ENCODE results near the gene TEN1. TPM values are rescaled to one million over a fixed set of nuclear protein-coding genes. Genes with fewer than 3 reads are reported as not detected.

TEN1 gene
- total and polyA plus RNA-seq, 2 of the 13 experiments (the other 11 are each of a cell fraction or from before 2014, with no cell fraction given), result 18.0 to 21.3 TPM

DNA sequence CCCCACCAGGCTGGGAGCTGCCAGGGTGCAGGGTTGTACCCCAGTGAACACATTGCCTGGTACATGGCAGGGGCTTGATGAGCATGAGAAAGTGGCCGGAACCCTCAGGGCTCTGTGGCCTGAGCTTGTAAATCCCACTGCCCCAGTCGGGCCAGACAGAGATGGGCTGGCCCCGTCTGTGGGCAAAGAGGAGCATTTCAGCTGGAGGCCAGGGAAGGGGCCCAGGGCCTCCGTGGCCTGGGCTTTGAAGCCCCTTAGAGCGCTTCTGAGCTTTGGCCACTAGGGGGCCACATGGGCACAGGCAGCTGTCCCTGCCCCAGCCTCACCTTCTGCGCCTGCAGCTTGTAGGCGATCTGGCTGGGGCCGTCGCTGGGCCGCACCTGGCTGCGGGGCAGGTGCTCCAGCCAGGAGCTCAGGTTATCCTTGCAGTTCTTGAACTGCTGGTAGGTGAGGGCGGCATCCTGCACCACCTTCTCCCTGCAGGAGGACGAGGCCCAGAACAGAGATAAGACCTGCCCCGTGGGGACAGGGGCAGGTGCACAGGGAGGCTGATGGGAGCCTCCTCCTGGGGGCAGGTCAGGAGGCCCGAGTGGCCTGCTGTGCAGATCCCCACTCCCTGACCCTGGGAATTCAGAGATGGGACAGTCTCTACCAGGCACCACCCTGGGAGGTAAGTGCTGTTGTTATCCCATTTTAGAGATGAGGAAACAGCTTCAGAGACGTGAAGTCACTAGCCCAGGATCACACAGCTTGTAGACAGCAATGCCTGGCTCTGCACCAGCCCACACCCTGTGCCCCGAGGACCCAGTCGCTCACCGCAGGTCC is 35.3 kb downstream of the TEN1 start (continued):
- TF ChIP-seq, protein P1, sequence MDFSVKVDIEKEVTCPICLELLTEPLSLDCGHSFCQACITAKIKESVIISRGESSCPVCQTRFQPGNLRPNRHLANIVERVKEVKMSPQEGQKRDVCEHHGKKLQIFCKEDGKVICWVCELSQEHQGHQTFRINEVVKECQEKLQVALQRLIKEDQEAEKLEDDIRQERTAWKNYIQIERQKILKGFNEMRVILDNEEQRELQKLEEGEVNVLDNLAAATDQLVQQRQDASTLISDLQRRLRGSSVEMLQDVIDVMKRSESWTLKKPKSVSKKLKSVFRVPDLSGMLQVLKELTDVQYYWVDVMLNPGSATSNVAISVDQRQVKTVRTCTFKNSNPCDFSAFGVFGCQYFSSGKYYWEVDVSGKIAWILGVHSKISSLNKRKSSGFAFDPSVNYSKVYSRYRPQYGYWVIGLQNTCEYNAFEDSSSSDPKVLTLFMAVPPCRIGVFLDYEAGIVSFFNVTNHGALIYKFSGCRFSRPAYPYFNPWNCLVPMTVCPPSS (IDR thresholded peaks at IDR 0.05), result no peak
- no peak for TF ChIP-seq CBX1 (IDR thresholded peaks at IDR 0.05; ENCODE audit: low read depth)
- TF ChIP-seq ZNF446 (CRISPR knock-in tag; IDR thresholded peaks at IDR 0.05), result no peak
- peak; percentile 86; the same call in 1 of the 2 replicates for TF ChIP-seq CAMTA2 (CRISPR knock-in tag; IDR thresholded peaks at IDR 0.05; ENCODE audit: borderline replicate concordance)
- TF ChIP-seq YEATS4 (CRISPR knock-in tag; IDR thresholded peaks at IDR 0.05; ENCODE audit: borderline replicate concordance), result no peak
- no peak for TF ChIP-seq ZNF841 (CRISPR knock-in tag; IDR thresholded peaks at IDR 0.05; ENCODE audit: borderline replicate concordance)
- TF ChIP-seq MAX (IDR thresholded peaks at IDR 0.05), result peak; percentile 59; the same call in 1 of the 2 replicates
- TF ChIP-seq, protein P2, sequence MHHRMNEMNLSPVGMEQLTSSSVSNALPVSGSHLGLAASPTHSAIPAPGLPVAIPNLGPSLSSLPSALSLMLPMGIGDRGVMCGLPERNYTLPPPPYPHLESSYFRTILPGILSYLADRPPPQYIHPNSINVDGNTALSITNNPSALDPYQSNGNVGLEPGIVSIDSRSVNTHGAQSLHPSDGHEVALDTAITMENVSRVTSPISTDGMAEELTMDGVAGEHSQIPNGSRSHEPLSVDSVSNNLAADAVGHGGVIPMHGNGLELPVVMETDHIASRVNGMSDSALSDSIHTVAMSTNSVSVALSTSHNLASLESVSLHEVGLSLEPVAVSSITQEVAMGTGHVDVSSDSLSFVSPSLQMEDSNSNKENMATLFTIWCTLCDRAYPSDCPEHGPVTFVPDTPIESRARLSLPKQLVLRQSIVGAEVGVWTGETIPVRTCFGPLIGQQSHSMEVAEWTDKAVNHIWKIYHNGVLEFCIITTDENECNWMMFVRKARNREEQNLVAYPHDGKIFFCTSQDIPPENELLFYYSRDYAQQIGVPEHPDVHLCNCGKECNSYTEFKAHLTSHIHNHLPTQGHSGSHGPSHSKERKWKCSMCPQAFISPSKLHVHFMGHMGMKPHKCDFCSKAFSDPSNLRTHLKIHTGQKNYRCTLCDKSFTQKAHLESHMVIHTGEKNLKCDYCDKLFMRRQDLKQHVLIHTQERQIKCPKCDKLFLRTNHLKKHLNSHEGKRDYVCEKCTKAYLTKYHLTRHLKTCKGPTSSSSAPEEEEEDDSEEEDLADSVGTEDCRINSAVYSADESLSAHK (CRISPR knock-in tag; IDR thresholded peaks at IDR 0.05; ENCODE audit: borderline replicate concordance), result 0 out of 2 replicates have a peak, but pooled peaks have one; percentile 60
- TF ChIP-seq ZNF563 (CRISPR knock-in tag; IDR thresholded peaks at IDR 0.05), result peak; percentile 46; the same call in 1 of the 2 replicates
- no peak for TF ChIP-seq JDP2 (CRISPR knock-in tag; IDR thresholded peaks at IDR 0.05; ENCODE audit: borderline replicate concordance)
- TF ChIP-seq, protein P3, sequence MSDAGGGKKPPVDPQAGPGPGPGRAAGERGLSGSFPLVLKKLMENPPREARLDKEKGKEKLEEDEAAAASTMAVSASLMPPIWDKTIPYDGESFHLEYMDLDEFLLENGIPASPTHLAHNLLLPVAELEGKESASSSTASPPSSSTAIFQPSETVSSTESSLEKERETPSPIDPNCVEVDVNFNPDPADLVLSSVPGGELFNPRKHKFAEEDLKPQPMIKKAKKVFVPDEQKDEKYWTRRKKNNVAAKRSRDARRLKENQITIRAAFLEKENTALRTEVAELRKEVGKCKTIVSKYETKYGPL (CRISPR knock-in tag; IDR thresholded peaks at IDR 0.05), result no peak
- no peak for TF ChIP-seq ZNF564 (CRISPR knock-in tag; IDR thresholded peaks at IDR 0.05)
- TF ChIP-seq NR2C2 (CRISPR knock-in tag; IDR thresholded peaks at IDR 0.05; ENCODE audit: borderline replicate concordance), result no peak
- TF ChIP-seq DPF2 (CRISPR knock-in tag; IDR thresholded peaks at IDR 0.05; ENCODE audit: borderline replicate concordance, low read depth), result no peak
- no peak for TF ChIP-seq SATB2 (CRISPR knock-in tag; IDR thresholded peaks at IDR 0.05)
- TF ChIP-seq ZNF124 (CRISPR knock-in tag; IDR thresholded peaks at IDR 0.05), result no peak
- TF ChIP-seq ZBTB4 (CRISPR knock-in tag; IDR thresholded peaks at IDR 0.05; ENCODE audit: borderline replicate concordance), result 0 out of 2 replicates have a peak, but pooled peaks have one; percentile 23
- TF ChIP-seq ZSCAN25 (CRISPR knock-in tag; IDR thresholded peaks at IDR 0.05), result peak; percentile 80; the same call in 1 of the 2 replicates
- no peak for TF ChIP-seq NFIB (CRISPR knock-in tag; IDR thresholded peaks at IDR 0.05; ENCODE audit: borderline replicate concordance)

All from HepG2 (cell line).